GM12878 (cell line): ENCODE measurements around the gene SNX11. TPM values are rescaled to one million over a fixed set of nuclear protein-coding genes. Genes with fewer than 3 reads are reported as not detected.

Experiments
- ATAC-seq: fragments of 200-7000 bp; cut with Tn5 transposase; 3 replicates; pipeline ENCODE4 v1.9.1; 2020; ENCODE audit warnings: mild to moderate bottlenecking, moderate library complexity
- BruUV-seq: library from RNA; stranded (reverse); fragments of 400-500 nt; replicated peaks from 2 replicates; lab custom pipeline; 2021; lab: Mats Ljungman, UMichigan
- CTCF ChIA-PET: fragments of 300-600 bp; sonication (Branson Sonifier 250); formaldehyde crosslinking; extraction: SDS; loops from one replicate; lab custom pipeline; 2021; ENCODE audit warnings: inconsistent platforms; lab: Yijun Ruan, JAX
- POLR2A ChIA-PET: fragments of 350-600 bp; formaldehyde crosslinking; extraction: SDS; loops from one replicate; lab custom pipeline; 2021; ENCODE audit warnings: inconsistent platforms; lab: Charles Lee
- RAD21 ChIA-PET: fragments of 300-600 bp; sonication (Branson Sonifier 250); formaldehyde crosslinking; loops from one replicate; lab custom pipeline; 2023; ENCODE audit warnings: antibody characterized with exemption; ENCODE audit not compliant: unreplicated experiment; lab: Charles Lee
- SMC1A ChIA-PET: fragments of 300-600 bp; sonication (Branson Sonifier 250); formaldehyde crosslinking; loops from one replicate; lab custom pipeline; 2023; ENCODE audit not compliant: unreplicated experiment, uncharacterized antibody; lab: Charles Lee
- DNase-seq: peaks from one replicate; pipeline ENCODE4 v3.0.0-alpha.2; 2011; ENCODE audit warnings: low read depth, low spot score
- FAIRE-seq: peaks from 3 replicates; lab custom pipeline; 2011; peaks lifted over from hg19 to GRCh38; lab: Jason Lieb, UNC
- H2AFZ ChIP-seq: 2 replicates; pipeline ENCODE4 v1.6.0; 2011; ENCODE audit warnings: low read depth, low read length, control low read depth; ENCODE audit not compliant: control insufficient read depth
- H3K27ac ChIP-seq: 2 replicates; pipeline ENCODE4 v1.5.1; 2011; ENCODE audit warnings: control low read depth; ENCODE audit not compliant: control insufficient read depth, insufficient read depth
- H3K27me3 ChIP-seq, 2 experiments: replicated peaks in 1 of 2; 2 replicates each; pipeline versions ENCODE4 v1.6.0 to v1.6.1; 2011; ENCODE audit warnings: low read length in 1 of 2; ENCODE audit not compliant: control insufficient read depth in 2 of 2, insufficient read depth in 2 of 2
- H3K36me3 ChIP-seq, 2 experiments: 2 replicates each; pipeline ENCODE4 v1.5.1; 2011; ENCODE audit warnings: low read length in 1 of 2; ENCODE audit not compliant: control insufficient read depth in 2 of 2, insufficient read depth in 2 of 2
- H3K4me1 ChIP-seq: 2 replicates; pipeline ENCODE4 v1.6.1; 2011; ENCODE audit warnings: mild to moderate bottlenecking, low read length, moderate library complexity, mixed read lengths; ENCODE audit not compliant: control insufficient read depth, insufficient read depth
- H3K4me2 ChIP-seq: 2 replicates; pipeline ENCODE4 v1.6.0; 2011; ENCODE audit warnings: control low read depth; ENCODE audit not compliant: control insufficient read depth, insufficient read depth
- H3K4me3 ChIP-seq: fragments of 200-600 bp; sonication (generic); 2 replicates; pipeline ENCODE4 v1.5.1; 2016
- H3K79me2 ChIP-seq: 2 replicates; pipeline ENCODE4 v1.6.0; 2011; ENCODE audit warnings: low read length; ENCODE audit not compliant: control insufficient read depth, insufficient read depth
- H3K9ac ChIP-seq: 2 replicates; pipeline ENCODE4 v1.8.0; 2011; ENCODE audit warnings: low read length, control low read depth, mixed read lengths; ENCODE audit not compliant: control insufficient read depth, insufficient read depth
- H3K9me3 ChIP-seq: replicated peaks from 3 replicates; pipeline ENCODE4 v1.5.1; 2011; ENCODE audit warnings: mild to moderate bottlenecking, low read length; ENCODE audit not compliant: control insufficient read depth, insufficient read depth
- H4K20me1 ChIP-seq: 2 replicates; pipeline ENCODE4 v1.6.0; 2011; ENCODE audit not compliant: control insufficient read depth, insufficient read depth
- DPF2 ChIP-seq: fragments of 450-650 bp; IDR thresholded peaks from 2 replicates; pipeline ENCODE4 v1.6.1; 2017; ENCODE audit warnings: mild to moderate bottlenecking
- GABPA ChIP-seq: IDR thresholded peaks from 2 replicates; pipeline ENCODE4 v1.6.1; 2014; ENCODE audit warnings: antibody characterized with exemption, low read depth, mild to moderate bottlenecking, inconsistent platforms
- IKZF2 ChIP-seq, 2 experiments: fragments of 450-650 bp; IDR thresholded peaks; 2 replicates each; pipeline ENCODE4 v1.6.1; 2017; ENCODE audit warnings: mild to moderate bottlenecking in 2 of 2, moderate library complexity in 2 of 2
- MXI1 ChIP-seq: fragments of 150-350 bp; IDR thresholded peaks from 2 replicates; pipeline ENCODE4 v1.6.1; 2011; ENCODE audit warnings: low read depth, mild to moderate bottlenecking, inconsistent platforms, low read length, improper control_type of control experiment
- TCF7 ChIP-seq: IDR thresholded peaks from 2 replicates; pipeline ENCODE4 v1.6.1; 2014; ENCODE audit warnings: antibody characterized with exemption, borderline replicate concordance
- WGBS: methylation state at CpG from one replicate; pipeline ENCODE4 v1.1.6; 2016; ENCODE audit warnings: low lambda C conversion rate; ENCODE audit not compliant: insufficient replicate concordance, insufficient coverage; ENCODE audit errors: missing lambda C conversion rate; 5-methylcytosine and 5-hydroxymethylcytosine counted together
- in situ Hi-C: fragments of 300-500 bp; cut with MboI; formaldehyde crosslinking; loops from 9 replicates; pipeline ENCODE4 v1.14.3; 2018; ENCODE audit warnings: mixed read lengths
- intact Hi-C: fragments of 100-400 bp; cut with micrococcal nuclease; formaldehyde crosslinking; loops from one replicate; pipeline ENCODE4 v1.14.2; 2022; ENCODE audit not compliant: unreplicated experiment
- polyA plus RNA-seq, 11 experiments: library from polyadenylated mRNA; depleted of rRNA in 4 of 11; unstranded in 6 of 11; stranded (reverse) in 5 of 11; fragments of >200 nt; fragmentation: Nextera tagmentation in 4 of 11; fragmentation: Illumina TruSeq in 1 of 11; extraction: Ambion mirVana in 4 of 11; extraction: Trizol in 1 of 11; gene quantifications; 1 replicate in 1 of 11; 2 replicates in 10 of 11; pipeline versions ENCODE4 v1.2.1 to v1.2.3, GENCODE V29; 2011 to 2016; ENCODE audit warnings: inconsistent platforms in 2 of 11, missing spikeins in 2 of 11, low read depth in 1 of 11
- total RNA-seq, 4 experiments: library from RNA; depleted of rRNA in 3 of 4; stranded (reverse); fragments of >200 nt in 3 of 4; fragmentation: Illumina TruSeq in 1 of 4; extraction: Trizol in 1 of 4; gene quantifications; 2 replicates each; pipeline versions ENCODE4 v1.2.1 to v1.2.3, GENCODE V29; 2013 to 2021
- TF ChIP-seq, protein P1 (sequence below): fragments of 450-650 bp; formaldehyde crosslinking; IDR thresholded peaks from 2 replicates; pipeline ENCODE4 v1.4.0; 2020; ENCODE audit warnings: mild to moderate bottlenecking, moderate library complexity
- TF ChIP-seq, protein P2 (sequence below): IDR thresholded peaks from 2 replicates; pipeline ENCODE4 v1.6.1; 2011; ENCODE audit warnings: borderline replicate concordance, low read depth, mild to moderate bottlenecking, moderate library complexity, mixed read lengths, low read length; ENCODE audit not compliant: insufficient read depth; ENCODE audit errors: extremely low read length

The SNX11 gene
- total and polyA plus RNA-seq, 10 of the 15 experiments (the other 5 are each of a cell fraction or from before 2014, with no cell fraction given), result 34.2 to 127 (median 61.8) TPM

DNA sequence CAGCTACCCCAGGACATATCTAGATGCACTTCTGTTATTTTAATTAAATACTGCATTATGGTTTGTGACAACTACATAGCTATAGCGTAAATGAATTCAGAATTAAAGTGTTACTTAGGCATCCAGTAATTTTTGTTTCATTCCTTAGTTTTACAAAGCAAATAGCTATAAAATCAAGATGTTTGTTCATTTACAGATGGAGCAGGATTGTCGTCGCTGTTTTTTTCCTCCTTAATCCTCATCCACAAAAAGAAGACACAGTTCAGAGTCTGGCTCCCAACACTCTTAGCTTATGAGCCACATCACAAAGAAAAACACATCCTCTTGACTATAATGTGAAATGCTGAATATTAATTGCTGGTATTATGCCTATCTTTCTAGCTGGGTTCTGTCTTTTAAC lies 43.7 kb downstream of the SNX11 start (continued):
- TF ChIP-seq, protein P1, sequence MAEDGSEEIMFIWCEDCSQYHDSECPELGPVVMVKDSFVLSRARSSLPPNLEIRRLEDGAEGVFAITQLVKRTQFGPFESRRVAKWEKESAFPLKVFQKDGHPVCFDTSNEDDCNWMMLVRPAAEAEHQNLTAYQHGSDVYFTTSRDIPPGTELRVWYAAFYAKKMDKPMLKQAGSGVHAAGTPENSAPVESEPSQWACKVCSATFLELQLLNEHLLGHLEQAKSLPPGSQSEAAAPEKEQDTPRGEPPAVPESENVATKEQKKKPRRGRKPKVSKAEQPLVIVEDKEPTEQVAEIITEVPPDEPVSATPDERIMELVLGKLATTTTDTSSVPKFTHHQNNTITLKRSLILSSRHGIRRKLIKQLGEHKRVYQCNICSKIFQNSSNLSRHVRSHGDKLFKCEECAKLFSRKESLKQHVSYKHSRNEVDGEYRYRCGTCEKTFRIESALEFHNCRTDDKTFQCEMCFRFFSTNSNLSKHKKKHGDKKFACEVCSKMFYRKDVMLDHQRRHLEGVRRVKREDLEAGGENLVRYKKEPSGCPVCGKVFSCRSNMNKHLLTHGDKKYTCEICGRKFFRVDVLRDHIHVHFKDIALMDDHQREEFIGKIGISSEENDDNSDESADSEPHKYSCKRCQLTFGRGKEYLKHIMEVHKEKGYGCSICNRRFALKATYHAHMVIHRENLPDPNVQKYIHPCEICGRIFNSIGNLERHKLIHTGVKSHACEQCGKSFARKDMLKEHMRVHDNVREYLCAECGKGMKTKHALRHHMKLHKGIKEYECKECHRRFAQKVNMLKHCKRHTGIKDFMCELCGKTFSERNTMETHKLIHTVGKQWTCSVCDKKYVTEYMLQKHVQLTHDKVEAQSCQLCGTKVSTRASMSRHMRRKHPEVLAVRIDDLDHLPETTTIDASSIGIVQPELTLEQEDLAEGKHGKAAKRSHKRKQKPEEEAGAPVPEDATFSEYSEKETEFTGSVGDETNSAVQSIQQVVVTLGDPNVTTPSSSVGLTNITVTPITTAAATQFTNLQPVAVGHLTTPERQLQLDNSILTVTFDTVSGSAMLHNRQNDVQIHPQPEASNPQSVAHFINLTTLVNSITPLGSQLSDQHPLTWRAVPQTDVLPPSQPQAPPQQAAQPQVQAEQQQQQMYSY (CRISPR knock-in tag), result no peak
- no peak for TF ChIP-seq TCF7

DNA sequence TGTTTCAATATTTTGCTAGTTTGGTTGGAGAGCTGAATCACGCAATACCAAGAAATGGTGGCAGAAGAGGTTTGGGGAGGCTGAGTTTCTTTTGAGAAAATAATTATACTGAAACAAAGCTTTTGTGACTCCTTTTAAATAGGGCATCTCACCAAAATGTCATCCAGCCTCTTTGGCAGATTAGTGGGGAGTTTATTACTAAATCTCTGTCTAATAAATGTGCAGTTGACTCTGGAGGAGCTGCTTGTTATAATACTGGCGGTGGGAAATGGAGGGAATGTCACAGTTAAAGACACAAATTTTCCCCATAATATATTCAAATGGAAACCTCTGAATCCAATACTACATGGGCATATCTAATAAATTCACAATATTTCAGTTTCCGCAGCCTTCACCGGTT lies 44.7 kb downstream of the SNX11 start:
- Histone ChIP-seq H3K36me3 (peaks cover 2 to 6% of the 10 kb centered on the region in 2 experiments; a peak in 2 of 4 replicates), H3K9ac (no peak overlapping the region), H3K79me2 (no peaks in the 10 kb centered on the region), H3K27me3 (no peaks in the 10 kb centered on the region), H2AFZ (no peak overlapping the region), H3K27ac (no peak overlapping the region), H3K4me2 (no peak overlapping the region), H4K20me1 (no peaks in the 10 kb centered on the region), H3K9me3 (no peaks in the 10 kb centered on the region), H3K4me3 (no peak overlapping the region)
- ChIA-PET CTCF (interaction anchor here (0.9 to 2.1 kb wide), 7 partner anchors 12 to 457 kb away, joined by 3 to 8 read pairs (median 5); no protein-coding TSS in a partner anchor), SMC1A (interaction anchor here (0.7 kb wide), 1 partner anchor 22 kb away, joined by 3 read pairs; no protein-coding TSS in a partner anchor)
- in situ Hi-C loops, result no loop called here
- intact Hi-C loops, result loop anchor here (10.0 kb wide), 1 partner anchor 183 kb away; no protein-coding TSS in a partner anchor
- no TSS peak for BruUV-seq
- TF ChIP-seq GABPA (no peak), MXI1 (no peak), DPF2 (no peak), IKZF2 (IDR thresholded peaks at IDR 0.05) (no peak)
- TF ChIP-seq, protein P2, sequence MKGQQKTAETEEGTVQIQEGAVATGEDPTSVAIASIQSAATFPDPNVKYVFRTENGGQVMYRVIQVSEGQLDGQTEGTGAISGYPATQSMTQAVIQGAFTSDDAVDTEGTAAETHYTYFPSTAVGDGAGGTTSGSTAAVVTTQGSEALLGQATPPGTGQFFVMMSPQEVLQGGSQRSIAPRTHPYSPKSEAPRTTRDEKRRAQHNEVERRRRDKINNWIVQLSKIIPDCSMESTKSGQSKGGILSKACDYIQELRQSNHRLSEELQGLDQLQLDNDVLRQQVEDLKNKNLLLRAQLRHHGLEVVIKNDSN, result no peak
- TF ChIP-seq, all 136 proteins: peak for 0
- ChIA-PET RAD21 (interaction anchor here (1.1 kb wide), 1 partner anchor 441 kb away, joined by 4 read pairs; no protein-coding TSS in a partner anchor), POLR2A (no interaction called here)
- DNase-seq (no peak), ATAC-seq (no peak), FAIRE-seq (no peak)
- 79% methylated on average over 4 of the region's 4 CpGs for WGBS
- no peaks in the 10 kb centered on the region for H3K4me1 ChIP-seq
